ENCODE data around the gene LTBP3.

Gene LTBP3

DNA sequence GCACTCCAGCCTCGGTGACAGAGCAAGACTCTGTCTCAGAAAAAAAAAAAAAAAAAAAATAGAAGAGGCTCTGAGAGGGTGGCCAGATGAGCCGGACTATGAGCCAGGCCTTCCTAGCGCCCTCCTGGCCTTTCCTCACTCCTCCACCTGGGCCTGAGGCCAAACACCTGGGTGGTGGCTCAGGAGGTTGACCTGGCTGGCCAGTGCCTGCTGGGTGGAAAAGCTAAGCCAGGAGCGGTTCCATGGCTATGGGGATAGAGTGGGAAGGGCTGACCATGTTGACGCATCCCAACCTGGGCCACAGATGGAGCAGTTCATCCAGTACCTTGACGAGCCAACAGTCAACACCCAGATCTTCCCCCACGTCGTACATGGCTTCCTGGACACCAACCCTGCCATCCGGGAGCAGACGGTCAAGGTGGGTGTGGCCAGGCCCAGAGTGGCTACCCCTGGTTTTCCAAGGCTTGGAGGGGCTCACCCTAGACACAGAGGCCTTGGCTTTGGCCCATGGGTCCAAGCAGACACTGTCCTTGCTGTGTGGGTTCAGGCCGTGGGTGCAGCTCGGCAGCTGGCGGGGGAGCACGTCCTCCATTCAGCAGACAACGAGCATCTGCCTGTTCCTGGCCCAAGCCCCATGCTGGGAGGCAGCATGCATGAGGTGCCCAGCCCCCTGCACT is 25.6 kb downstream of the LTBP3 start:
- TF ChIP-seq, protein P1, sequence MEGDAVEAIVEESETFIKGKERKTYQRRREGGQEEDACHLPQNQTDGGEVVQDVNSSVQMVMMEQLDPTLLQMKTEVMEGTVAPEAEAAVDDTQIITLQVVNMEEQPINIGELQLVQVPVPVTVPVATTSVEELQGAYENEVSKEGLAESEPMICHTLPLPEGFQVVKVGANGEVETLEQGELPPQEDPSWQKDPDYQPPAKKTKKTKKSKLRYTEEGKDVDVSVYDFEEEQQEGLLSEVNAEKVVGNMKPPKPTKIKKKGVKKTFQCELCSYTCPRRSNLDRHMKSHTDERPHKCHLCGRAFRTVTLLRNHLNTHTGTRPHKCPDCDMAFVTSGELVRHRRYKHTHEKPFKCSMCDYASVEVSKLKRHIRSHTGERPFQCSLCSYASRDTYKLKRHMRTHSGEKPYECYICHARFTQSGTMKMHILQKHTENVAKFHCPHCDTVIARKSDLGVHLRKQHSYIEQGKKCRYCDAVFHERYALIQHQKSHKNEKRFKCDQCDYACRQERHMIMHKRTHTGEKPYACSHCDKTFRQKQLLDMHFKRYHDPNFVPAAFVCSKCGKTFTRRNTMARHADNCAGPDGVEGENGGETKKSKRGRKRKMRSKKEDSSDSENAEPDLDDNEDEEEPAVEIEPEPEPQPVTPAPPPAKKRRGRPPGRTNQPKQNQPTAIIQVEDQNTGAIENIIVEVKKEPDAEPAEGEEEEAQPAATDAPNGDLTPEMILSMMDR (IDR thresholded peaks at IDR 0.05; ENCODE audit: insufficient read depth, low read length, missing control alignments), result no peak
- no peak overlapping the region for H3K4me3 ChIP-seq (ENCODE audit: low read depth, low read length)
- ChIA-PET CTCF (interaction anchor here (1.2 to 5.6 kb wide), 2 partner anchors 9 to 16 kb away, joined by 3 to 65 read pairs; no protein-coding TSS in a partner anchor), POLR2A (no interaction called here)
- DNase-seq (ENCODE audit: low read depth, low spot score), result no peak

DNA sequence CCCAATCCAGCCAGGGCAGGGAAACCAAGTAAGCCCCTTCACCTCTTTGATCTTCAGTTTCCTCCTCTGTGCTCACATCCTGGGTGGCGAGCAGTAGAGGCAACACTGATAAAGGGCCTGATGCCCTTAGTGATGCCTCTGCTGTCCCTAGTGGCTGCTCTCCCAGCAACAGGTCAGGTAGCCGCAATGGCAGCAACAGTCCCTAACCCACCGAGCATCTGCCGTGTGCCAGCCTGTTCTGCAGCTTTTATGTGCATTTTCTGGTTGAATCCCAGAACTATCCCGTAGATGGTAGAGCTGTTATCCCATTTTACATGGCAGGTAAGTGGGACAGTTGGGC is 28.0 kb downstream of the LTBP3 start:
- ChIA-PET POLR2A (interaction anchor here (0.5 to 1.3 kb wide), 4 partner anchors 9 to 115 kb away, joined by 3 to 5 read pairs (median 4); no protein-coding TSS in a partner anchor), CTCF (interaction anchor here (0.8 to 5.6 kb wide), 5 partner anchors 9 to 85 kb away, joined by 3 to 65 read pairs (median 3); partner anchors contain the start of gene PCNX3)
- H3K4me3 ChIP-seq (ENCODE audit: low read depth, low read length), result no peak overlapping the region
- no peak for DNase-seq (ENCODE audit: low read depth, low spot score)
- TF ChIP-seq, protein P1 (IDR thresholded peaks at IDR 0.05; ENCODE audit: insufficient read depth, low read length, missing control alignments), result peak; percentile 29

DNA sequence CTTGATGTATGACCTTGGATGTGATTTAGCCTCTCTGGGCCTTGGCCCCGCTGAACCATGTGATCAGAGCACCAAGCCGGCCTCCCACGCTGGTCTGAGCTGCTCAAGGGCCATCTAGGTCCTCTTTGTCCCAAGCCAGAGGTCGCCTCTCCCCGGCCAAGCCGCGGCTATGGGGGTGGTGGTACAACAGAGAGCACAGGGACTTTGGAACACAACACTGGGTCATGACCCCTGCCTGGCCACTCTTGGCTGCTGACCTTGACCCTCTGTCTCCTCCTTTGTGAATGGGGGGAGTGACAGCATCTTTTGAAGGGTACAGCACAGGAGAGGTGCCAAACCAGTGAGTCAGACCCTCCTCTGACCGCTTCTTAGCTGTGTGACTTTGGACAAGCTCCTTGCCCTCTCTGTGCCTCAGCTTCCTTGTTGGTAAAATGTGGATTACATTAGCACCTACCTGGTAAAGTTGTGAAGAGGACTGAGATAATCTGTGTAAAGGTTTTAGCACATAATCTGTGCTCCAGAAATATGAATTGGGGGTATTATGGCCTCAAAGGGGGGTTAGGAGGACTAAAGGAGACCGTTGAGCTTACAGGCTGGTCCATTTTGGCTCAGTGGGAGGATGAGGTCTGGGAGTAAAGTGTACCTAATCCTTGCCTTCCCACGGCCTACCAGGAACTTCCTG is 28.5 kb downstream of the LTBP3 start:
- POLR2A ChIA-PET, result interaction anchor here (0.5 to 1.3 kb wide), 5 partner anchors 9 to 115 kb away, joined by 3 to 5 read pairs (median 3); no protein-coding TSS in a partner anchor
- H3K4me3 ChIP-seq (ENCODE audit: low read depth, low read length), result no peak overlapping the region
- no peak for DNase-seq (ENCODE audit: low read depth, low spot score)
- TF ChIP-seq, protein P1 (IDR thresholded peaks at IDR 0.05; ENCODE audit: insufficient read depth, low read length, missing control alignments), result no peak
- CTCF ChIA-PET, result interaction anchor here (0.8 to 5.6 kb wide), 4 partner anchors 9 to 86 kb away, joined by 3 to 65 read pairs (median 6); partner anchors contain the start of gene PCNX3

DNA sequence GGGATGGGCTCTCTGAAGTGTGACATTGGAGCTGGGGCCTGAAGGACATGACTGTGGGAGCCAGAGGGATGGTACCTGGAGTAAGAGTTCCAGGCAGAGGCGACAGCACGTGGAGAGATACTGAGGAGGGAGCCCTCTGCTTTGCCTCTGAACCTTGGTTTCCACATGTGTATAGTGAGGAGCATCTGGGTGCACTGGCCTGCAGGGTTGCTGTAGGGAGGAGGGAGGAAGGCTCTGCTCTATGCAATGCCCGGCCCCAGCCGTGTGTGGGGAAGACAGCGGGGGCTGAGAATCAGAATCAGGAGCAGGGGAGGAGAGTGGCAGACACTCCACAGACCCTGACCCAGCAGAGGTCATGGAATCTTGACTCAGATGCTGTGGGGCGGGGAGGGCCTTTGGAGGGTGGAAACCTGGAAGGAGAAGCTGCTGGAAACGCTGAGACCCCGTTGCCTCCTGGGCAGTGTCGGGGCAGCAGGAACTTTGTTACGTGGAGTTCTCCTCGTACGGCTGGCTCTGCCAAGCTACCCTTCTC is 29.3 kb downstream of the LTBP3 start:
- ChIA-PET CTCF (interaction anchor here (1.2 to 5.6 kb wide), 3 partner anchors 13 to 65 kb away, joined by 3 to 65 read pairs (median 9); no protein-coding TSS in a partner anchor), POLR2A (interaction anchor here (0.7 to 1.3 kb wide), 3 partner anchors 10 to 44 kb away, joined by 3 to 5 read pairs (median 3); no protein-coding TSS in a partner anchor)
- no peak overlapping the region for H3K4me3 ChIP-seq (ENCODE audit: low read depth, low read length)
- TF ChIP-seq, protein P1 (IDR thresholded peaks at IDR 0.05; ENCODE audit: insufficient read depth, low read length, missing control alignments), result no peak
- DNase-seq (ENCODE audit: low read depth, low spot score), result no peak

DNA sequence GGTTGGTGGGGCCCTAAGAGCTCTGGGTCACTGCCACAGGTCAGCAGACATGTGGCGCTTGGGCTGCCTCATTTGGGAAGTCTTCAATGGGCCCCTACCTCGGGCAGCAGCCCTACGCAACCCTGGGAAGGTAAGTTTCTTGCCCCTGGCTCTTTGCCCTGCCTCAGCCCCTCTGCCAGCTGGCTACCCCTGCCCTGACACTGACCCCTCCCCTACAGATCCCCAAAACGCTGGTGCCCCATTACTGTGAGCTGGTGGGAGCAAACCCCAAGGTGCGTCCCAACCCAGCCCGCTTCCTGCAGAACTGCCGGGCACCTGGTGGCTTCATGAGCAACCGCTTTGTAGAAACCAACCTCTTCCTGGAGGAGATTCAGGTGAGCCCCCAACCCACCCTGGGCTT is 31.4 kb downstream of the LTBP3 start:
- POLR2A ChIA-PET, result interaction anchor here (2.2 kb wide), 1 partner anchor 14 kb away, joined by 7 read pairs; no protein-coding TSS in a partner anchor
- TF ChIP-seq, protein P1 (IDR thresholded peaks at IDR 0.05; ENCODE audit: insufficient read depth, low read length, missing control alignments), result no peak
- CTCF ChIA-PET, result interaction anchor here (0.9 to 4.4 kb wide), 5 partner anchors 14 to 110 kb away, joined by 3 to 35 read pairs (median 3); no protein-coding TSS in a partner anchor
- H3K4me3 ChIP-seq (ENCODE audit: low read depth, low read length), result peak overlapping the region; percentile 85
- no peak for DNase-seq (ENCODE audit: low read depth, low spot score)
